ENCODE results near the gene MARCHF10. TPM values are rescaled to one million over a fixed set of nuclear protein-coding genes. Genes with fewer than 3 reads are reported as not detected.

The MARCHF10 gene
- total and polyA plus RNA-seq, 12 donors, result 0.04 TPM; not detected in 11

- Histone ChIP-seq H3K4me1 (peaks cover 7 to 25% (median 22%) of the 10 kb centered on the region in 9 donors), H3K36me3 (no peaks in the 10 kb centered on the region), H3K9me3 (peaks cover 0 to 16% (median 10%) of the 10 kb centered on the region in 11 donors), H3K27me3 (no peaks in the 10 kb centered on the region), H3K4me3 (no peak overlapping the region), H3K27ac (no peak overlapping the region)
- intact Hi-C loops (cut with DNase I), result no loop called here
- ATAC-seq (no peak), DNase-seq (no peak)
- TF ChIP-seq, protein P1, sequence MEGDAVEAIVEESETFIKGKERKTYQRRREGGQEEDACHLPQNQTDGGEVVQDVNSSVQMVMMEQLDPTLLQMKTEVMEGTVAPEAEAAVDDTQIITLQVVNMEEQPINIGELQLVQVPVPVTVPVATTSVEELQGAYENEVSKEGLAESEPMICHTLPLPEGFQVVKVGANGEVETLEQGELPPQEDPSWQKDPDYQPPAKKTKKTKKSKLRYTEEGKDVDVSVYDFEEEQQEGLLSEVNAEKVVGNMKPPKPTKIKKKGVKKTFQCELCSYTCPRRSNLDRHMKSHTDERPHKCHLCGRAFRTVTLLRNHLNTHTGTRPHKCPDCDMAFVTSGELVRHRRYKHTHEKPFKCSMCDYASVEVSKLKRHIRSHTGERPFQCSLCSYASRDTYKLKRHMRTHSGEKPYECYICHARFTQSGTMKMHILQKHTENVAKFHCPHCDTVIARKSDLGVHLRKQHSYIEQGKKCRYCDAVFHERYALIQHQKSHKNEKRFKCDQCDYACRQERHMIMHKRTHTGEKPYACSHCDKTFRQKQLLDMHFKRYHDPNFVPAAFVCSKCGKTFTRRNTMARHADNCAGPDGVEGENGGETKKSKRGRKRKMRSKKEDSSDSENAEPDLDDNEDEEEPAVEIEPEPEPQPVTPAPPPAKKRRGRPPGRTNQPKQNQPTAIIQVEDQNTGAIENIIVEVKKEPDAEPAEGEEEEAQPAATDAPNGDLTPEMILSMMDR (IDR thresholded peaks at IDR 0.05), result no peak
- 88 to 93% methylated on average over 9 of the region's 9 CpGs for WGBS, 2 donors
Measured at GRCh38 chr17:62657690-62658089, 150.4 kb downstream of the MARCHF10 start.

- TF ChIP-seq, protein P1 (IDR thresholded peaks at IDR 0.05), result no peak
- H3K4me1 ChIP-seq, result peaks cover 9 to 29% (median 26%) of the 10 kb centered on the region in 9 donors
- no peak overlapping the region for H3K4me3 ChIP-seq
- intact Hi-C loops (cut with DNase I), result no loop called here
- WGBS, 2 donors, result 82 to 92% methylated on average over 3 of the region's 3 CpGs
- peaks cover 0 to 1% (median 0%) of the 10 kb centered on the region in 7 donors for H3K27me3 ChIP-seq
- ATAC-seq, result no peak
- peaks cover 0 to 16% (median 10%) of the 10 kb centered on the region in 11 donors for H3K9me3 ChIP-seq
- DNase-seq, result no peak
- H3K36me3 ChIP-seq, result no peaks in the 10 kb centered on the region
- H3K27ac ChIP-seq, result no peak overlapping the region
Measured at GRCh38 chr17:62657145-62657665, 150.9 kb downstream of the MARCHF10 start.

GRCh38 chr17:62656446-62656845, 151.7 kb downstream of the MARCHF10 start:
- WGBS, 2 donors, result 60 to 70% methylated on average over 1 of the region's 1 CpG
- no peaks in the 10 kb centered on the region for H3K36me3 ChIP-seq
- peaks cover 0 to 9% (median 0%) of the 10 kb centered on the region in 7 donors for H3K27me3 ChIP-seq
- intact Hi-C loops (cut with DNase I), result no loop called here
- DNase-seq (no peak), ATAC-seq (no peak)
- no peak overlapping the region for H3K27ac ChIP-seq
- TF ChIP-seq, protein P1 (IDR thresholded peaks at IDR 0.05), result no peak
- H3K4me3 ChIP-seq, result no peak overlapping the region
- peaks cover 9 to 37% (median 31%) of the 10 kb centered on the region in 9 donors for H3K4me1 ChIP-seq
- peaks cover 0 to 16% (median 10%) of the 10 kb centered on the region in 11 donors for H3K9me3 ChIP-seq

DNA sequence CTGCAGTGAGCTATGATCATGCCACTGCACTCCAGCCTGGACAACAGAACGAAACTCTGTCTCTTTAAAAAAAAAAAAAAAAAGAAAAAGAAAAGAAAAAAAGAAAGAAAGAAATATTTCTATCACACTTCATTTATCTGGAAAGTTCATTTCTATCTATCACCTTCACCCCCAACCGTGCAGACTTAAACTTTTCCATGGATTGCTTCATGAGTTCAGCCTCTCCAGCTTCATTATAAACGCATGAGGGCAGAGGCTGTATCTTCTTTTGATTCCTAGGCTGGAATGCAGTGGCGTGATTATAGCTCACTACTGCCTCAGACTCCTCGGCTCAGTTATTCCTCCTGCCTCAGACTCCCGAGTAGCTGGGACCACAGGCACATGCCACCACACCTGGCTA, 152.5 kb downstream of the MARCHF10 start:
- no peak for DNase-seq
- TF ChIP-seq, protein P1 (IDR thresholded peaks at IDR 0.05), result no peak
- Histone ChIP-seq H3K27ac (no peak overlapping the region), H3K9me3 (peaks cover 0 to 9% (median 4%) of the 10 kb centered on the region in 11 donors), H3K36me3 (no peaks in the 10 kb centered on the region), H3K4me3 (no peak overlapping the region), H3K27me3 (peaks cover 0 to 17% (median 0%) of the 10 kb centered on the region in 7 donors), H3K4me1 (peaks cover 9 to 37% (median 31%) of the 10 kb centered on the region in 9 donors)
- no peak for ATAC-seq
- intact Hi-C loops (cut with DNase I), result no loop called here
- WGBS, 2 donors, result 86 to 91% methylated on average over 6 of the region's 6 CpGs
